ENCODE results near the gene PIEZO1.

- TF ChIP-seq CTCF (conservative IDR thresholded peaks at IDR 0.05) (no peak), ZFX (IDR thresholded peaks at IDR 0.05) (no peak)
These were observed 111.2 kb downstream of the PIEZO1 start for GRCh38 chr16:88673716-88674379.

All from C4-2B (cell line).